Stimulated activated CD8-positive, alpha-beta memory T cell treated with anti-CD3 and anti-CD28 coated beads, Interleukin-2, amount 100 ng/mL, for 48 hours (primary cell): ENCODE results near the gene SYT8.

Experiments used
- DNase-seq, 2 donors: peaks; one replicate each; pipeline ENCODE4 v3.0.0-alpha.2; 2020; ENCODE audit warnings: low read depth in 2 of 2

The SYT8 gene

DNA sequence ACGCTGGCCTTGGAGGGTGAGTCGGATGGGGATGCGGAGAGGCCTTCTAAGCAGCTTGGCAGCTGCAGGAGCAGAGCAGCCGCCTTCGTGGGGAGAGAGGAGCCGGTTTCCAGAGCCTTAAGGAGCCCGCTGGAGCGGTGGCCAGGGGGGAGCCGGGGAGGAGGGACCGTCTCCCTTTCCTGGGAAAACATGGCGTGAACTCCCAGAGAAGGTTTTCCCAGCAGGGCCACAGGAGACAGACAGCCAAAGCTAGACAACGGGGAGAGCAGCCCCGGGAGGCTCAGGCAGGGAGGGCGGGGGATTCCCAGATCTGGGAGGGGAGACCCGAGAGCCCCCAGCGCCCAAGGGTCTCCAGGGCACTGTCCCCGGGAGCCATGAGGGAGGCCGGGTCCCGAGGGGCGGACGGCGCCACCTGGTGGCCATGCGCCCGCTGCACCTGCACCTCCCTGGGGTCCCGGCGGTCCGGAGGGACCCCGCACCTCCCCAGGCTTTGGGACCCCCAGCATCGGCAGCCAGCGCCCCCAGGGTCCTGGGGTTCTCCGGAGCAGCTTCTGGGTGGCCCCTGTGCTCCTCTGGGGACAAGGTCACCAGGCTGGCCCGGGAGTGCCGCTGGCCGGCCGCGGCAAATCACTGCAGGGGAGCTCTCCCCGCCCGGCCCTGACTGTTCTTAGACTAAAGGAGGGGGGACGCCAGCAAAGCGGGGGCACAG is 2.4 kb upstream of the SYT8 start:
- DNase-seq: peak in 1 of 2 donors; percentile 60

DNA sequence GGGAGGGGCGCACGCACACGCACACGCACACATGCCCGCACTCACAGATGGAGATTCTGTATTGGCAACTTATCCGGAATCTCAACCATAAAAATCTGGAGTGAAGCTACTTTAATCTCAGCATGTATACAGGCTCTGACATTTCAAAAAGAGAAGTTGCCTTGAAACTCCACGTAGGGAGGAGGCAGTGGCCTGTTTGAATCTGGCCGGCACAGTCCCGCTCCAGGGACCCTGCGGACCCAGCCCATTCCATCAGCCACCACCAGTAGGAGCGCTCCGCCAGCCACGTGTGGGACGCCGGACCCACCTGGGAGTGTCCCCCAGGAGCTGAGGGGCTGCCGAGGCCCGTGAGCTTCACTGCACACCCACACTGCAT is 1.9 kb upstream of the SYT8 start:
- no peak for DNase-seq

DNA sequence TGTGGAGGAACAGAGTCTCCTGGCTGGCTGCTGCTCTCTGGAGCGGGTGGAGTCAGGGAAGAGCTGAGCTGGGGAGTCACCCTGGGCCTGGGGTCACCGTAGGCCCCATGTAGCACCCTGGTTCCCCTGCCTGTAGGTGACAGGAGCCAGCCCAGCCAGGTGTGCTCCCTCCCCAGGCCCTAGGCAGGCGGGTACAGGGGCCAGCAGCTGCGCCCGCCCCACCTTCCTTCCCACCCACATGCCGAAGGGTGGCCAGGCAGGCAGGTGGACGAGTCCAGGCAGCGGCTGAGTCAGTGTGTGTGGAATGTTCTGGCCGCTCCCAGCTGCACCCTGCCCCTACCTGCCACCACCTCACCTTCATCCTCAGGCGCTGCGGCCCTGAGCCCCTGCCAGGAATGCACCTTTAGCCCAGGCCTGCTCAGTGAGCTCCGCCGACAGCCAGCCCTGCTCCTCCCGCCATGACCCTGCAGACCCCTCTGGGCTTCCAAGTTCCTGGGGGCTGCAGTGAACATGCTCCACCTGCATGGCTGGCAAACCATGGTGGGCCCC is 654 bp upstream of the SYT8 start:
- no peak for DNase-seq

DNA sequence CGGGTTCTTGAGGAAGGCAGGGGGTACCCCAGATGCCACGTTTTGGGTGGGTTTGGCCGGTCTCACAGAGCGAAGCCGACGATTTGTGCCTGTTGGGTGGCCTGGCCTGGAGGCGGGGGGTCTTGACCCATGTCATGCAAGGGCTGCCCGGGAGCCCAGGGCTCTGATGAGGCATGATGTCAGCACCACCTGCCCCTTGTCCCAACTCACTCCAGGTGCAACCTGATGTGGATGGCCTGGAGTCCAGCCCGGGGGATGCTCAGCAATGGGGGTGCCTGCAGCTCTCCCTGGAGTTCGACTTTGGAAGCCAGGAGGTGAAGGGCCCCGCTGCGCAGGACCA is 851 bp downstream of the SYT8 start:
- DNase-seq: no peak

DNA sequence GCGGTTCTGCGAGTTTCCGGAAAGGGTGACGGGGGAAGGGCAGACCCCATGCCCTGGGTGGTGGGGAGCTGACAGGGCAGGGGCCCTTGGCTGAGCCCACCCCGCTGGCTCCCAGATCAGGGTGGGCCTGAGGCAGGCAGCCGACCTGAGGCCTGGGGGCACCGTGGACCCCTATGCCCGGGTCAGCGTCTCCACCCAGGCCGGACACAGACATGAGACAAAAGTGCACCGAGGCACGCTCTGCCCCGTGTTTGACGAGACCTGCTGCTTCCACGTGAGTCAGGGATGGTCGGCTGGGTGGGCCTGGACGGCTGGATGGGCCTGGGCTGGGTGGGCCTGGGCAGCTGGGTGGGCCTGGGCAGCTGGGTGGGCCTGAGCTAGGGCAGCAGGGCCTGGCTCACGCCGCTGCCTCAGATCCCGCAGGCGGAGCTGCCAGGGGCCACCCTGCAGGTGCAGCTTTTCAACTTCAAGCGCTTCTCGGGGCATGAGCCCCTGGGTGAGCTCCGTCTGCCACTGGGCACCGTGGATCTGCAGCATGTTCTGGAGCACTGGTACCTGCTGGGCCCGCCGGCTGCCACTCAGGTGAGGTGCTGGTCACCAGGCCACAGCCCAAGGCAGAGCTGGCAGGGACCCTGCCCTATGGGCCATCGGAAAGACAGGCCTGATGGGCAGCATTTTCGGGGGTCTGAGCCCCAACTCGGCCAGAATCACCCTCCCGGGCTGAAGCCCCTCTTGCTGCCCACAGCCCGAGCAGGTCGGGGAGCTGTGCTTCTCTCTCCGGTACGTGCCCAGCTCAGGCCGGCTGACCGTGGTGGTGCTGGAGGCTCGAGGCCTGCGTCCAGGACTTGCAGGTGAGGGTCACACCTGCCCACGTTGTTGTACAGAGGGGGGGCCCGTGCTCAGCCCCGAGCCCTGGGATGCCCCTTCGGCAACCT is 1.5 kb downstream of the SYT8 start:
- DNase-seq: no peak

DNA sequence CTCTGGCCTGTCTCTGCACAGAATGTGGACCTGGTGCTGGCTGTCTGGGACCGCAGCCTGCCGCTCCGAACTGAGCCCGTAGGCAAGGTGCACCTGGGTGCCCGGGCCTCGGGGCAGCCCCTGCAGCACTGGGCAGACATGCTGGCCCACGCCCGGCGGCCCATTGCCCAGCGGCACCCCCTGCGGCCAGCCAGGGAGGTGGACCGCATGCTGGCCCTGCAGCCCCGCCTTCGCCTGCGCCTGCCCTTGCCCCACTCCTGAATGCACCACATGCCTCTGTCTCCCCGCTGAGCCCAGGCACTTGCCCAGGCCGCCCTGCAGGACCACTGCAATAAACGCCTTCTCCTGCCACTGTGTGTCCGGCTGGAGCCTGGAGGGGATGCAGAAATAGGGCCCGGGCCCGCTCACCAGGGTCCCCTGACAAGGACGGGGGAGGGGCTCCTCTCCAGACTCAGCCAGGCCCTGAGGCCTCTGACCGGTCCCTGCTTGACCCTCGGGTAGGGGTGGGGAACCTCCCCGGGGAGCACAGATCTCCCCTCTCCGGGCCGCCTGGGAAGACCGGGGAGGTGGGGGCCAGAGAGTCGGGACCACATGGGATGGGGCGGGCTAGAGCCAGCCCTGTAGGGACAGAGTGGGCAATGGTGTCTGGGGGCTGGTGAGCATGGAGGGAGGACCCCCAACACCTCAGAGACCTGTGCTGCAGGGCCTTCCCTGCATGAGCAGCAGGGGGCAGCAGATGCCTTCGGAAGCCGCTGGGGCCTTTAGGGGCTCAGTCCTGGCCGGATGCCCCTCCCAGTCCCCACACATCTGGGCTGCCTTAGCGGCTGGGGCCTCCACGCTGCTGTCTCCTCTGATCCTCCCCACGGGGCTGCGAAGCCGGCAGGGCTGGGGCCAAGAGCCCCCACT is 2.6 kb downstream of the SYT8 start:
- peak; percentile 79 to 81 for DNase-seq

DNA sequence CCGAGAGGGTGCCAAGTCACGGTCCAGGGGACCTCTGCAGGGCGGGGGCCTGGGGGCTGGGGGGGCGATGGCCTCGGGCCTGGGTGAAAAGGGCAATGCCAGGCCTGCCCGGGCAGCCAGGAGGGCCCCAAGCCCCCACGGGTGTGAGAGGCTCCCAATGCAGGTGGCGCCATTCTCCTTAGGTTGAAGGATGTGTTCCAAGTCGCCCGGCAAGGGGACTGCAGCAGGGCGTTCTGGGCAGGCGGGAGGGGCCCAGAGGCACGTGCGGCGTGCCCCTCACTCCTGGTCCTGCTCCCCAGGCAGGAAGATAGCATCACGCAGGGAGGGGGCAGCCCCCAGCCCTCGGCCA is 3.3 kb downstream of the SYT8 start:
- DNase-seq: no peak

DNA sequence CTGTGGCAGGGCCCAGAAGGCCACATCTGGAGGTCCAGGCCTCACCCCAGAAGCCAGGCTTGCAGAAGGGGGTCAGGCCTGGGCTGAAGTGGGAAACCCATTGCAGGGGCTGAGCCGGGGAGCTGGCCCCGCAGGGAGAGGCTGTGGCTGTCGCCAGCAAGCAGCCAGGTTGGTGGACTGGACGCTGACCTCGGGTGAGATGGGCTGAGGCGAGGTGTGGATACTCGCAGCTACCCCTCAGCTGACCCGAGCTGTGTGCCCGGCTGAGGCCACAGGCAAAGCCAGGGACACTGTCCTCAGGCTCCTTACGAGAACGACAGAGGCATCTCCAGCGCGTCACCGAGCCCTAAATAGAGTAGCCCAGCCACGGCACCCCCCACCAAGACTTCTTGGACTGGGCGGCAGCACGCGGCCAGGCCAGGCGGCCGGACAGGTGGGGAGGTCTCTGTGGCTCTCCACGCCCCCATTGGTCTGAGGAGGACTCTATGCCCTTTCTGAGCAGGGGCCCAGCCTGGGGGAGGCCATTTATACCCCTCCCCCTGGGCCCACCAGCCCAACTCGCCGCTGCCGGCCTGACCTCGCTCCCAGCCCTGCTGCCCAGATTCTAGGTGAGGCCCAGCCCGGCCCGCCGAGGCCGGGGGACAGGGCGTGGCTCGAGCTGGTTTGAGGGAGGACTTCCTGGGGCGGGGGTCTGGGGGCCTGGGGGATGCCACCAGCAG is 3.8 kb downstream of the SYT8 start, which contains the start of gene TNNI2:
TSS of gene TNNI2 (plus strand) at position 556 of the 719 bp plus-strand sequence. CDS start 716 bp downstream, outside the sequence.
- no peak for DNase-seq

DNA sequence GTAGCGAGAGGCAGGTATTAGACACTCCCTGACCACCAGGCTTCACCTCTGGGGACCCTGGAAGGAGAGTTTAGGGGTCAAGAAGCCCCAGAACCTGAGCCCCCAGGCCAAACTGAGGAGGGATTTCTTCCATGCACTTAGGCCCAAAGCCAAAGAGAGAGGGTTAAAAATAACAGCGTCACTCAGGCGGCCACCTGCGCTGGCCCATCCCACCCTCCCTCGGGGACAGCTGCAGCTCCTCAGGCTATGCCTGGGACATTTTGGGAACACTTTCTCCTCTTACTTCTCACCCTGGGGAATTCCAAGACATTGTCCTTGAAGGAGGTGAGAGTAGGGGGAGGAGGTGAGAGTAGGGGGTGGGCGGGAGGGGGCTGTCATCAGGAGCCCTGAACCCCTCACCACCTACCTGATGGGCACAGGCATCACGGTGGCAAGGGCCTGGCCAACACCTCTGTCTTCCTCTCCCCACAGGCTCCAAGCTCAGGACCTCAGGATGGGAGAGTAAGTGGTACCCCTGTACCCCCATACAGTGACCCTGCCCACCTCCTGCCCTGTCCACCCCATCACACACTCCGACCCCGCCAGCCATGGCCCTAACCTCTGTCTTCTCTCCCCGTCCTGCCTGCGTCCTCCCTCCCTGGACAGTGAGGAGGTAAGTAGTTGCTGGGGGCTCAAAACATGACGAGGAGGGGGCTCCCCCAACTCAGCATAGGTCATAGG is 4.6 kb downstream of the SYT8 start:
- DNase-seq: no peak

DNA sequence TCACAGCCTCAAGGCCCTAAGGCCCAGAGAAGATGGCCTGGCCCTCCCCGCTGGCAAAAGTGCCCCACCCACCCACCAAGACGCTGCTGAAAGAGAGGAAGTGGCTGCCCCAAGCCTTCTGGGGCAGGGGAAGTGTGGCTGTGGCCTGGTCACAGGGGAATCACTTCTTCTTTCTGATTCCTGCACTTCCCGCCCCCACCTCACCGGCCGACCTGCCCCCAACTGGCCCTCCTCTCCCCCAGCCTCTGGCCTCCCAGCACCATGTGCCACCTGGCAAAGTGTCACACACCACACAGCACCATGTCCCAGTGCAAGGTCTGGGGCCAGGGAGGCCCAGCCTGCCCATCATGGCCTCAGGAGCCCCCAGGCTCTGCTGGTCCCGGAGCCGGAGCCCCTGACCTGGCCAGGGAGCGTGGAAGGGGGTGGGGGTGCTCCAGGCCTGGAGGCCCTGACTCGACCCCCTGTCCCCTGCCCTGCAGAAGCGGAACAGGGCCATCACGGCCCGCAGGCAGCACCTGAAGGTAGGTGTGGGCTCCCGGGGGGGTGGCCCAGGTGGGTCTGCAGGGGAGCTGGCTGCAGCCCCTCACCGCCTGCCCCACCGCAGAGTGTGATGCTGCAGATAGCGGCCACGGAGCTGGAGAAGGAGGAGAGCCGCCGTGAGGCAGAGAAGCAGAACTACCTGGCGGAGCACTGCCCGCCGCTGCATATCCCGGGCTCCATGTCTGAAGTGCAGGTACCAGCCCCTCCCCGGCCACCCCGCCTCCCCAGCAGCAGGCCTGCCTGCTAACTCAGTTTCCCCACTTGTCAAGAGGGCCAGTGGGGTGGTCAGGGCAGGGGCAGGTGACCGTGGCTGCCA is 5.4 kb downstream of the SYT8 start:
- DNase-seq: no peak

DNA sequence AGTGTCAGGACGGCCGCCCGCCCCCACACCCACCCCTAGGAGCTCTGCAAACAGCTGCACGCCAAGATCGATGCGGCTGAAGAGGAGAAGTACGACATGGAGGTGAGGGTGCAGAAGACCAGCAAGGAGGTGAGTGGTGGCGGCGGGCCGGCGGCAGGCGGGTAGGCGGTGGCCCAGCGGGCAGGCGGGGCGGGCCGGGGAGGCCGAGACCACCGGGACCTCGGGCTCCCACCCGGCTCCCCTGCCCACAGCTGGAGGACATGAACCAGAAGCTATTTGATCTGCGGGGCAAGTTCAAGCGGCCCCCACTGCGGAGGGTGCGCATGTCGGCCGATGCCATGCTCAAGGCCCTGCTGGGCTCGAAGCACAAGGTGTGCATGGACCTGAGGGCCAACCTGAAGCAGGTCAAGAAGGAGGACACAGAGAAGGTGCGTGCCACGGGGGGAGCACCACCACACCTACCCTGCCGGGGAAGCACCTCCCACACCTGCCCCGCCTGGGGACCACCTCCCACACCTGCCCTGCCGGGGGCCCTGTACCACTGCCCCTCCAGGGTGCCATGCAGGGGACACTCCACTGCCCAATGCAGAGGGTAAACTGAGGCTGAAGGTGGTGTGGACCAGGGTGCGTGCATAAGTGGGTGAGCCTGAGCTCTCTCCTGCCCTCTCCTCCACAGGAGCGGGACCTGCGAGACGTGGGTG is 6.1 kb downstream of the SYT8 start:
- no peak for DNase-seq

DNA sequence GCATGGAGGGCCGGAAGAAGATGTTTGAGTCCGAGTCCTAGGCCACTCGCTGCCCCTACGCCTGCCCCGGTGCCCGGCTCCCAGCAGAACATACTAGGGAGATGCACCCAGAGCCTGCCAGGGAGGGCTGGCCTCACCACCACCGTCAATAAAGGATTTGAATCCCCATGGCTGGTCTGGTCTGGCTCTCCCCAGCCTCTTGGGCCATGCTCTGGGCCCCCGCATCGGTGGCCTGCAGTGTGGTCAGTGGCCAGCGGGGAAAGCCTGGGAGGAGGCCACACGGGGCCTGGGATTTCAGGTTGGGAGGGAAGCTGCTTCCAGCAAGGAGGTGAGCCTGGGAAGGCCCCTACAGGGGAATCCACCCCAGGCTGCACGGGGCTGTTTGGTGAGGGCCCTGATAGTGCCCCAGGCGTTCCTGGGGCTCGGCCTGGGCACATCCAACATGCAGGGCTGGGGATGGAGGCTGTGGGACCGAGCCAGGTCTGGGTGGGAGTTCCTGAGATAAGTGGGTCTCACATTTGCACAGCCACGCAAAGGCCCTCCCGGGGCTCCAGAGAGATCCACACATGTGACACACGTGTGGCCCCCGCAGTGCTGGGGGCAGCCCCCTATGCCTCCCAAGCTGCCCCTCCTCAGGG is 6.8 kb downstream of the SYT8 start:
- no peak for DNase-seq

DNA sequence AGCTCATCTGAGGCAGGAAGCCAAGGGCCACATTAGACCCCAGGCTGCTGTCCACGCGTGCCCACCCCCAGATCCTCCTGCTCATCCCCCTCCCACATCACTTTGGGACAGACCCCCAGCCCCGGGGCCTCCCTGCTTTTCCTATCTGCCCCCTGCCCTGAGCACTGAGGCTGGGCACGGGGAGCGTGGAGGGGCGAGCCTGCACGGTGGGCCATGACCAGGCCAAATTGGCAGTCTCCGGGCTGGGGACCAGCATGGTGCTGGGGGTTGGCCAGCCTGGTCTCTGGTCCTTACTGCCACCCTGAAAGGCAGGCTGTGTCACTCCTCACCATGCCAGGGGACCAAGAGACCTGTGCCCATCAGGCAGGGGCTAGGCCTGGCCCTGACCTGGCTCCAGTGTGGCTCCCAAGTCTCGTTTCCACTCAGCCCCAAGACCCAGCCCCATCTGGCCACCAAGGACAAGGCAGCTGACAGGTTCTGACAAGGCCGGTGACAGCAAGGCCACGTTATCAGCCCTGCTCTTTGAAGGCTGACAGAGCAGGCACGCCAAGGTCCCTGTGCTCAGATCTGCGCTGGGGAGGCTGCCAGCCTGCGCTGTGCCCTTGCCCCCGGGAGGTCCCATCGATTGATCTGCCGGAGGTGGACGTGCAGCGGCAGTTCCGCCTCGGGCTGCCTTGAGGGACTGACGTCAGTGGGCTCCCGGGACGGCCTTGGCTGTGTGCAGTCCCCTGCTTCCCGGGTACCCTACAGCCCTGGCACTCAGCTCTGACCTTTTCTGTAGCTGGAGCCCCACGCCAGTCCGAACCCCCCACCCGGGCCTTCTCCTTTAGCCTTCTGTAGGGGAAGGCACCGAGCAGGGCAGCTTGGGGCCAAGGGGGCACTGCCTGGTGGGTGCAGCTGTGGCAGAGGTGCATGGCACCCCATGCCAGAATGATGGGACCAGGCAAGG is 7.6 kb downstream of the SYT8 start:
- DNase-seq: no peak

DNA sequence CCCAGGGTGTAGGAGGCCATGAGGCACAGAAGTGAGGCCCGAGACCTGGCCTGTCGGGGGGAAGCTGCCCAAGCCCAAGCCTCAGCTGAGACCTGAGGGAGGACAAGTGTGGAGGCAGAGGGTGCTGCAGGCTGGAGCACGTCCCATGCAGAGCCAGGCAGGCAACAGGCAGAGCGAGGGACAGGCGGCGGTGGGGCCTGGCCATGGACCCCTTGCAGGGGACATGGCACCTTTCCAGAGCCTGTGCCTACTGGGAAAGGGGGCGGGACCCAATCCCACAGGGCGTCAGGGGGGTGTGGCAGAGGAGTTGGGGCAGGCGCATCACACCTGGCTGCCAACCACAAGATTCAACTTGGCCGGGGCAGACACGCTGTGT is 8.3 kb downstream of the SYT8 start:
- no peak for DNase-seq

DNA sequence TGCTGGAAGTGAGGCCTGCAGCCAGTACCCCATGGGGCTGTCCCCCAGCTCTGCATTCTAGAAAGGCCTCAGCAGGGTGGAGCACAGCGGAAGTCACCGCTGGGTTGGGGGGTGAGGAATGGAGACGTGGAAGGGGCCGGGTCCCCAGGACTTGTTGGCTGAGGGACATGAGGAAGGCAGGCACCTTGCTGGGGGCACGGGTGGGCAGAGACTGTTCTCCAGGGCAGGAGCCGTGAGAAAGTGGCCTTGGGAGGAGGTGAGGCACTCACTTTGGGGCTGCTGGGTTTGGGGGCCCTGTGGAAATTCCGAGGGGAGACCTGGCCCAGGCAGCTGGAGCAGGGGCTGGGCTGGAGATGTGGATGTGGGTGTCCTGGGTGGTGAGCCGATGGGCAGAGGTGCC is 9.0 kb downstream of the SYT8 start:
- DNase-seq: no peak

DNA sequence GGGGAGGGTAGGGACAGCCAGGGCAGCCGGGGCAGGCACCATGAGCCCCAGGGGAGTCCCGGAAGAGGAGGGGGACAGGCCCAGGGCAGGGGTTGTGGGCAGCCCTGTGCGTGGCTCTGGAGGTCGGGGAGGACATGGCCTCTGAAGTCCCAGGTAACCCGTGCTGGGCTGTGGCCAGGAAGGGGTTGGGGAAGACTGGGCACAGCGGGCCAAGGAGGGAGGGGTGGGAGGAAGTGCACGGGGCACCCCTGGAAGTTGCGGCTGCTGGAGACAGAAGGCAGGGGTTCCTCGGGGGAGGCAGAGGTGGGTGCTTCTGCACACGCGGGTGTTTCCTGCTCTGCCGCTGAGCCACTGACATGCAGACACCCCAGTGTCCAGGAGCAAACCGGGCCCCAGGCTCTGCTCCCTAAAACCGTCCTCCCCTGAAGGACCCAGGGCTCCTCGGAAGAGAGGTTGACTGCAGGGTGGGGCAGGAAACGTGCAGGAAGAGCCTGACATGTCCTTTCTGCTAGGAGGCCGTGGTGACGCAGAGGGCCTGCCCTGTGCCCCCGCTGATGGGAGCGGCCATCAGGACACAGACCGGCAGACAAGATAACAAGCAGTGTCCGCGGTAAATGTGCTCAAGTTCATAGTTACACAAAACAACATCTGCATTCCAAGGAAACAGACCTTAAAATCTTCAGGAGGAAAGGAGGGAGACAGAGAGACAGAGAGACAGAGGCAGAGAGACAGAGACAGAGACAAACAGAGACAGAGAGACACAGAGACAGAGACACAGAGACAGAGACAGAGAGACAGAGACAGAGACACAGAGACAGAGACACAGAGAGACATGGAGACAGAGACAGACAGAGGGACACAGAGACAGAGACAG is 9.7 kb downstream of the SYT8 start:
- no peak for DNase-seq

DNA sequence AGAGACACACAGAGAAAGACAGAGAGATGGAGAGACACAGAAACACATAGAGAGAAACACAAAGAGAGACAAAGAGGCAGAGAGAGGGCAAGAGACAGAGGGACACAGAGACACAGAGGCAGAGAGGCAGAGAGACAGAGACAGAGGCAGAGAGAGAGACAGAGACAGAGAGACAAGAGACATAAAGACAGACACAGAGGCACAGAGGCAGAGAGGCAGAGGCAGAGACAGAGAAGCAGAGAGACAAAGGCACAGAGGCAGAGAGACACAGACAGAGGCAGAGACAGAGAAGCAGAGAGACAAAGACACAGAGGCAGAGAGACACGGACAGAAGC is 10.3 kb downstream of the SYT8 start:
- no peak for DNase-seq
